MCF 10A (cell line): ENCODE data around the gene PPP3CA. TPM values are rescaled to one million over a fixed set of nuclear protein-coding genes. Genes with fewer than 3 reads are reported as not detected.

Source experiments
- BruUV-seq: library from RNA; stranded (reverse); fragments of 400-500 nt; replicated peaks from 2 replicates; lab custom pipeline; 2021; lab: Mats Ljungman, UMichigan
- CTCF ChIA-PET: fragments of 300-600 bp; sonication (Branson Sonifier 250); formaldehyde crosslinking; extraction: SDS; loops from one replicate; lab custom pipeline; 2021; ENCODE audit warnings: antibody characterized with exemption, inconsistent platforms; lab: Yijun Ruan, JAX
- POLR2A ChIA-PET: fragments of 300-600, 350-650 bp; sonication (Branson Sonifier 250); formaldehyde crosslinking; extraction: SDS; loops from one replicate; lab custom pipeline; 2020; ENCODE audit warnings: antibody characterized with exemption, inconsistent platforms; lab: Yijun Ruan, JAX
- DNase-seq: peaks from one replicate; pipeline ENCODE4 v3.0.0-alpha.2; 2018; ENCODE audit not compliant: unreplicated experiment
- H3K27ac Mint-ChIP-seq: one replicate; pipeline ENCODE4 v1.8.0; 2022; ENCODE audit warnings: mild to moderate bottlenecking, low read depth, mixed read lengths; ENCODE audit not compliant: unreplicated experiment
- H3K27me3 Mint-ChIP-seq: one replicate; pipeline ENCODE4 v1.8.0; 2022; ENCODE audit warnings: mixed read lengths; ENCODE audit not compliant: insufficient read depth, unreplicated experiment
- H3K36me3 Mint-ChIP-seq: one replicate; pipeline ENCODE4 v1.8.0; 2022; ENCODE audit warnings: mild to moderate bottlenecking, moderate library complexity, mixed read lengths; ENCODE audit not compliant: insufficient read depth, unreplicated experiment
- H3K4me1 Mint-ChIP-seq: one replicate; pipeline ENCODE4 v1.8.0; 2022; ENCODE audit warnings: mixed read lengths; ENCODE audit not compliant: insufficient read depth, unreplicated experiment
- H3K4me3 Mint-ChIP-seq: one replicate; pipeline ENCODE4 v1.8.0; 2022; ENCODE audit warnings: mild to moderate bottlenecking, moderate library complexity, mixed read lengths; ENCODE audit not compliant: unreplicated experiment
- H3K9me3 Mint-ChIP-seq: one replicate; pipeline ENCODE4 v1.8.0; 2022; ENCODE audit warnings: mixed read lengths; ENCODE audit not compliant: unreplicated experiment
- CTCF ChIP-seq: fragments of 200-600 bp; IDR thresholded peaks from one replicate; pipeline ENCODE4 v1.8.0; 2022; ENCODE audit warnings: antibody characterized with exemption, mild to moderate bottlenecking; ENCODE audit not compliant: unreplicated experiment
- intact Hi-C: fragments of 100-400 bp; cut with micrococcal nuclease; formaldehyde crosslinking; loops from 2 replicates; pipeline ENCODE4 v1.14.1; 2022
- total RNA-seq: library from RNA; stranded (reverse); gene quantifications from 2 replicates; pipeline ENCODE4 v1.2.3, GENCODE V29; 2022

The PPP3CA gene
- total RNA-seq, 1 experiment from 2014 or later: 73.0 TPM

GRCh38 chr4:101157415-101158133, 189.8 kb downstream of the PPP3CA start:
- H3K36me3 Mint-ChIP-seq: no peaks in the 10 kb centered on the region
- no TSS peak for BruUV-seq
- intact Hi-C loops: loop anchor here (5.0 kb wide), 2 partner anchors 135 to 735 kb away; no protein-coding TSS in a partner anchor
- no peaks in the 10 kb centered on the region for H3K9me3 Mint-ChIP-seq
- H3K4me1 Mint-ChIP-seq: peaks cover 46% of the 10 kb centered on the region
- DNase-seq: peak; percentile 49
- no peaks in the 10 kb centered on the region for H3K27me3 Mint-ChIP-seq
- no peak for TF ChIP-seq CTCF
- ChIA-PET POLR2A (interaction anchor here (1.0 to 1.3 kb wide), 4 partner anchors 9 to 190 kb away, joined by 3 to 7 read pairs (median 4); partner anchors contain the start of gene PPP3CA), CTCF (interaction anchor here (0.6 to 0.7 kb wide), 4 partner anchors 286 to 854 kb away, joined by 3 to 6 read pairs (median 3); no protein-coding TSS in a partner anchor)
- peak overlapping the region; percentile 62 for H3K4me3 Mint-ChIP-seq
- H3K27ac Mint-ChIP-seq: peak overlapping the region; percentile 96

DNA sequence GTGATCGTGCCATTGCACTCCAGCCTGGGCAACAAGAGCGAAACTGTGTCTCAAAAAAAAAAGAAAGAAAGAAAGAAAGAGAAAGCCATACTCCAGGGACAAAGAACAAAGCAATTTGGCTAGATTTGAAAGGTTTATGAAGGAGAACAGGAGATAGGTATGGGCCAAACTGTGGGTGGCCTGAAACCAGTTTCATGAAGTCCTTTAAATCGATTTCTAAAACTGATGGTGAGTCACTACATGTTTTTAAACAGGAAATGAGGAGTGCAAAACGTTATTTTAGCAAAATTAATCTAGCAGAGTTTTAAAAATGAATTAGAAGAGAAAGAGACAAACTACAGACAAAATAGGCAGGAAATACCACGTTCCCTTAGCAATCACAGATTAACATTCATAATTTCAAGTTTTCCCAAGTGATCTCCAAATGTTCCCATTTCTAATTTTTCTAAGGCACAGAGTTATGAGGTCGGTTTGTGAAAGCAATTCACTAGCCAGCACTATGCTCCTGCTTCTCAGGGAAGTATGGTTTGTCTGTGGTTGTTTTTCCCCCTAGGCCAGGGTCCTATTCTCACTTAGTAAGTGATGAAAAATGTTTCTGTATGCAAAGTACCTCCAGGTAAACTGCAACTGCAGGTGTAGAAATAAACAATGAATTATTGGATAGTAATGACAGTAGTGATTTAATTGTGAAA, 190.6 kb downstream of the PPP3CA start:
- H3K27me3 Mint-ChIP-seq: no peaks in the 10 kb centered on the region
- DNase-seq: peak; percentile 21
- peaks cover 46% of the 10 kb centered on the region for H3K4me1 Mint-ChIP-seq
- POLR2A ChIA-PET: interaction anchor here (0.6 to 1.3 kb wide), 2 partner anchors 41 to 1704 kb away, joined by 4 to 5 read pairs; no protein-coding TSS in a partner anchor
- peak overlapping the region; percentile 62 for H3K4me3 Mint-ChIP-seq
- TF ChIP-seq CTCF: no peak
- intact Hi-C loops: loop anchor here (5.0 kb wide), 2 partner anchors 134 to 734 kb away; no protein-coding TSS in a partner anchor
- H3K27ac Mint-ChIP-seq: peak overlapping the region; percentile 96
- H3K9me3 Mint-ChIP-seq: no peaks in the 10 kb centered on the region
- BruUV-seq: no TSS peak
- no peaks in the 10 kb centered on the region for H3K36me3 Mint-ChIP-seq
- CTCF ChIA-PET: no interaction called here

DNA sequence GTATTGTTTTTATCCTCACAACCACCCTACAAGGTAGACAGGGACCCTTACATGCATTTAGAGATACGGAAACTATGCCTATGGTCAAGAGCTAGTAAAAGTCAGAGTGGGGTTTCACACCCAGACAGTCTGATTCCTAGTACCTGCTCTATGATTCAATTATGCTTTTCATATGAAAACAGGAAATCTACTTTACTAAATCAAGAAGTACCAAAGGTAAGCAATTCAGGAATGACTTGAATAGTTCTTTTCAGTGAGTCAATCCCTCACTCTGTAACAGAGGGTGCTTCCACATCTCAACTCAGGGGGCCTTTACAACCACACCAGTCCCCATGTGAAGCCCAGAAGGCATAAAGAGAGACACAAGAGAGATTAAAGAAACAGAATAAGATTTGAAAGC, 191.4 kb downstream of the PPP3CA start:
- peak overlapping the region; percentile 96 for H3K27ac Mint-ChIP-seq
- ChIA-PET CTCF (interaction anchor here (0.7 kb wide), 1 partner anchor 14 kb away, joined by 3 read pairs; no protein-coding TSS in a partner anchor), POLR2A (interaction anchor here (0.6 to 1.4 kb wide), 8 partner anchors 12 to 197 kb away, joined by 3 to 7 read pairs (median 3); partner anchors contain the start of gene PPP3CA)
- peak overlapping the region; percentile 62 for H3K4me3 Mint-ChIP-seq
- no peaks in the 10 kb centered on the region for H3K36me3 Mint-ChIP-seq
- intact Hi-C loops: loop anchor here (5.0 kb wide), 2 partner anchors 134 to 734 kb away; no protein-coding TSS in a partner anchor
- H3K4me1 Mint-ChIP-seq: peaks cover 38% of the 10 kb centered on the region
- H3K27me3 Mint-ChIP-seq: no peaks in the 10 kb centered on the region
- peak; percentile 18 for DNase-seq
- no peaks in the 10 kb centered on the region for H3K9me3 Mint-ChIP-seq
- TF ChIP-seq CTCF: no peak
- no TSS peak for BruUV-seq
